Fibroblast of villous mesenchyme (primary cell): Measurements from ENCODE around the gene AMPD3. TPM values are rescaled to one million over a fixed set of nuclear protein-coding genes. Genes with fewer than 3 reads are reported as not detected.

Experiments
- DNase-seq: peaks from one replicate; pipeline ENCODE4 v3.0.0-alpha.2; 2010; ENCODE audit warnings: low read depth
- H3K4me3 ChIP-seq: 2 replicates; pipeline ENCODE4 v1.5.1; 2011; ENCODE audit warnings: low read depth, mild to moderate bottlenecking, low read length
- CTCF ChIP-seq: IDR thresholded peaks from 2 replicates; pipeline ENCODE4 v1.5.1; 2012; ENCODE audit warnings: low read depth, mild to moderate bottlenecking, low read length; ENCODE audit not compliant: insufficient read depth
- total RNA-seq: library from RNA; depleted of rRNA; stranded (reverse); fragments of >200 nt; gene quantifications from 2 replicates; pipeline ENCODE4 v1.2.3, GENCODE V29; 2012

Gene AMPD3
- total RNA-seq, 1 donor: 22.9 TPM

GRCh38 chr11:10441652-10442503 is 13.2 kb upstream of the AMPD3 start:
- TF ChIP-seq CTCF: no peak
- no peak overlapping the region for H3K4me3 ChIP-seq
- DNase-seq: no peak

- no peak overlapping the region for H3K4me3 ChIP-seq
- no peak for TF ChIP-seq CTCF
- no peak for DNase-seq
Observed at GRCh38 chr11:10443152-10443551, 11.9 kb upstream of the AMPD3 start.

GRCh38 chr11:10443721-10444235 is 11.3 kb upstream of the AMPD3 start:
- no peak for TF ChIP-seq CTCF
- H3K4me3 ChIP-seq: no peak overlapping the region
- no peak for DNase-seq

GRCh38 chr11:10444725-10445315 is 10.2 kb upstream of the AMPD3 start:
- TF ChIP-seq CTCF: no peak
- H3K4me3 ChIP-seq: no peak overlapping the region
- no peak for DNase-seq

- DNase-seq: no peak
- TF ChIP-seq CTCF: no peak
- no peak overlapping the region for H3K4me3 ChIP-seq
Observed at GRCh38 chr11:10447445-10447844, 7.6 kb upstream of the AMPD3 start.

GRCh38 chr11:10450462-10451425 is 4.3 kb upstream of the AMPD3 start:
- DNase-seq: peak; percentile 13
- H3K4me3 ChIP-seq: peak overlapping the region; percentile 42
- TF ChIP-seq CTCF: peak; percentile 40
